Astrocyte (in vitro differentiated cells and primary cell): ENCODE results near the gene UBTD1. TPM values are rescaled to one million over a fixed set of nuclear protein-coding genes. Genes with fewer than 3 reads are reported as not detected.

ENCODE experiments used
- DNase-seq: peaks from one replicate; pipeline ENCODE4 v3.0.0-alpha.2; 2010; ENCODE audit warnings: low read depth
- FAIRE-seq: peaks from 2 replicates; lab custom pipeline; 2011; peaks lifted over from hg19 to GRCh38; lab: Jason Lieb, UNC
- H2AFZ ChIP-seq: 2 replicates; pipeline ENCODE4 v1.6.0; 2012; ENCODE audit warnings: low read depth, low read length, inconsistent platforms
- H3K27ac ChIP-seq: 2 replicates; pipeline ENCODE4 v1.5.1; 2011; ENCODE audit warnings: low read depth, low read length, inconsistent platforms
- H3K27me3 ChIP-seq: 2 replicates; pipeline ENCODE4 v1.6.0; 2011; ENCODE audit warnings: low read length, inconsistent platforms; ENCODE audit not compliant: insufficient read depth
- H3K36me3 ChIP-seq: 2 replicates; pipeline ENCODE4 v1.5.1; 2011; ENCODE audit warnings: low read length, inconsistent platforms; ENCODE audit not compliant: insufficient read depth
- H3K4me1 ChIP-seq: 2 replicates; pipeline ENCODE4 v1.5.1; 2011; ENCODE audit warnings: low read length, inconsistent platforms; ENCODE audit not compliant: insufficient read depth
- H3K4me2 ChIP-seq: 2 replicates; pipeline ENCODE4 v1.6.0; 2012; ENCODE audit warnings: low read length, inconsistent platforms
- H3K4me3 ChIP-seq: 2 replicates; pipeline ENCODE4 v1.5.1; 2011; ENCODE audit warnings: low read depth, mild to moderate bottlenecking, low read length, inconsistent platforms; ENCODE audit not compliant: insufficient read depth
- H3K79me2 ChIP-seq: 2 replicates; pipeline ENCODE4 v1.6.0; 2012; ENCODE audit warnings: mild to moderate bottlenecking, low read length, inconsistent platforms; ENCODE audit not compliant: insufficient read depth
- H3K9ac ChIP-seq: 2 replicates; pipeline ENCODE4 v1.6.0; 2012; ENCODE audit warnings: mild to moderate bottlenecking, low read length, inconsistent platforms
- H3K9me3 ChIP-seq: 2 replicates; pipeline ENCODE4 v1.5.1; 2012; ENCODE audit warnings: low read depth, mild to moderate bottlenecking, low read length, inconsistent platforms; ENCODE audit not compliant: insufficient read depth
- H4K20me1 ChIP-seq: 2 replicates; pipeline ENCODE4 v1.6.0; 2012; ENCODE audit warnings: low read length, inconsistent platforms; ENCODE audit not compliant: insufficient read depth
- H3K27ac Mint-ChIP-seq: one replicate; pipeline ENCODE4 v1.8.0; 2021; ENCODE audit warnings: mild to moderate bottlenecking, mixed read lengths; ENCODE audit not compliant: unreplicated experiment
- H3K27me3 Mint-ChIP-seq: one replicate; pipeline ENCODE4 v1.8.0; 2021; ENCODE audit warnings: low read depth, mixed read lengths; ENCODE audit not compliant: unreplicated experiment
- H3K36me3 Mint-ChIP-seq: one replicate; pipeline ENCODE4 v1.8.0; 2021; ENCODE audit warnings: low read depth, mixed read lengths; ENCODE audit not compliant: unreplicated experiment
- H3K4me1 Mint-ChIP-seq: one replicate; pipeline ENCODE4 v1.8.0; 2021; ENCODE audit warnings: low read depth, mixed read lengths; ENCODE audit not compliant: unreplicated experiment
- H3K4me3 Mint-ChIP-seq: one replicate; pipeline ENCODE4 v1.8.0; 2021; ENCODE audit warnings: mild to moderate bottlenecking, moderate library complexity, mixed read lengths; ENCODE audit not compliant: unreplicated experiment
- H3K9me3 Mint-ChIP-seq: one replicate; pipeline ENCODE4 v1.8.0; 2021; ENCODE audit warnings: mild to moderate bottlenecking, mixed read lengths; ENCODE audit not compliant: unreplicated experiment
- EZH2 ChIP-seq: IDR thresholded peaks from 2 replicates; pipeline ENCODE4 v1.6.1; 2012; ENCODE audit warnings: mild to moderate bottlenecking, low read length, inconsistent platforms; ENCODE audit not compliant: insufficient read depth
- total RNA-seq: library from RNA; stranded (reverse); gene quantifications from 2 replicates; pipeline ENCODE4 v1.2.1, GENCODE V29; 2021
- TF ChIP-seq, protein P1 (sequence below): IDR thresholded peaks from 2 replicates; pipeline ENCODE4 v1.5.1; 2011; ENCODE audit warnings: low read depth, mild to moderate bottlenecking, inconsistent platforms, low read length, moderate library complexity; ENCODE audit not compliant: insufficient read depth

Gene UBTD1
- total RNA-seq, 1 donor from 2014 or later, result 73.1 TPM

DNA sequence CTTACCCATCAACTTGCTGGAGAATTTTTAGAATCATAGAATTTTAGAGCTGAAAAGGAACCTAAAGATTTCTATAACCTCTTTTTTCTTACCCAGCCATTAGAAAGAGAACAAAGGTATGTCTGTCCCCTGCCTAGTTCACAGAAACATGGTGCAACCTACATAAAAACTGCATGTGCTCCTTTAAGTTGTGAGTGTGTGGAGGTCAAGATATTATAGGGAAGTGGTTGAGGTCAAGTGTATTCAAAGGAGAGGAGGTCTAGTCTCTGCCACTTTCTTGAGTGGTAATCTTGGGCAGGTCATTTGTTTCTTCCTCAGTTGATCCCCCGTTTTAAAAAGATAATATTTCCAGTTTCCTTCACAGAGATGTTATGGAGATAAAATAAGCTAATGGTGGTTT, 6.4 kb downstream of the UBTD1 start:
- Histone ChIP-seq H3K79me2 (peaks cover 93% of the 10 kb centered on the region), H2AFZ (no peak overlapping the region), H3K27ac (no peak overlapping the region), H3K4me2 (no peak overlapping the region), H3K27me3 (no peaks in the 10 kb centered on the region), H4K20me1 (peaks cover 92% of the 10 kb centered on the region), H3K36me3 (peaks cover 4% of the 10 kb centered on the region), H3K9ac (no peak overlapping the region), H3K4me3 (no peak overlapping the region), H3K4me1 (peaks cover 11% of the 10 kb centered on the region), H3K9me3 (no peaks in the 10 kb centered on the region)
- no peaks in the 10 kb centered on the region for H3K27me3 Mint-ChIP-seq
- DNase-seq, result no peak
- H3K4me1 Mint-ChIP-seq, result peaks cover 39% of the 10 kb centered on the region
- H3K27ac Mint-ChIP-seq, result no peak overlapping the region
- TF ChIP-seq EZH2, result no peak
- TF ChIP-seq, protein P1, sequence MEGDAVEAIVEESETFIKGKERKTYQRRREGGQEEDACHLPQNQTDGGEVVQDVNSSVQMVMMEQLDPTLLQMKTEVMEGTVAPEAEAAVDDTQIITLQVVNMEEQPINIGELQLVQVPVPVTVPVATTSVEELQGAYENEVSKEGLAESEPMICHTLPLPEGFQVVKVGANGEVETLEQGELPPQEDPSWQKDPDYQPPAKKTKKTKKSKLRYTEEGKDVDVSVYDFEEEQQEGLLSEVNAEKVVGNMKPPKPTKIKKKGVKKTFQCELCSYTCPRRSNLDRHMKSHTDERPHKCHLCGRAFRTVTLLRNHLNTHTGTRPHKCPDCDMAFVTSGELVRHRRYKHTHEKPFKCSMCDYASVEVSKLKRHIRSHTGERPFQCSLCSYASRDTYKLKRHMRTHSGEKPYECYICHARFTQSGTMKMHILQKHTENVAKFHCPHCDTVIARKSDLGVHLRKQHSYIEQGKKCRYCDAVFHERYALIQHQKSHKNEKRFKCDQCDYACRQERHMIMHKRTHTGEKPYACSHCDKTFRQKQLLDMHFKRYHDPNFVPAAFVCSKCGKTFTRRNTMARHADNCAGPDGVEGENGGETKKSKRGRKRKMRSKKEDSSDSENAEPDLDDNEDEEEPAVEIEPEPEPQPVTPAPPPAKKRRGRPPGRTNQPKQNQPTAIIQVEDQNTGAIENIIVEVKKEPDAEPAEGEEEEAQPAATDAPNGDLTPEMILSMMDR, result no peak
- H3K36me3 Mint-ChIP-seq, result peaks cover 6% of the 10 kb centered on the region
- no peaks in the 10 kb centered on the region for H3K9me3 Mint-ChIP-seq
- no peak overlapping the region for H3K4me3 Mint-ChIP-seq
- FAIRE-seq, result no peak

DNA sequence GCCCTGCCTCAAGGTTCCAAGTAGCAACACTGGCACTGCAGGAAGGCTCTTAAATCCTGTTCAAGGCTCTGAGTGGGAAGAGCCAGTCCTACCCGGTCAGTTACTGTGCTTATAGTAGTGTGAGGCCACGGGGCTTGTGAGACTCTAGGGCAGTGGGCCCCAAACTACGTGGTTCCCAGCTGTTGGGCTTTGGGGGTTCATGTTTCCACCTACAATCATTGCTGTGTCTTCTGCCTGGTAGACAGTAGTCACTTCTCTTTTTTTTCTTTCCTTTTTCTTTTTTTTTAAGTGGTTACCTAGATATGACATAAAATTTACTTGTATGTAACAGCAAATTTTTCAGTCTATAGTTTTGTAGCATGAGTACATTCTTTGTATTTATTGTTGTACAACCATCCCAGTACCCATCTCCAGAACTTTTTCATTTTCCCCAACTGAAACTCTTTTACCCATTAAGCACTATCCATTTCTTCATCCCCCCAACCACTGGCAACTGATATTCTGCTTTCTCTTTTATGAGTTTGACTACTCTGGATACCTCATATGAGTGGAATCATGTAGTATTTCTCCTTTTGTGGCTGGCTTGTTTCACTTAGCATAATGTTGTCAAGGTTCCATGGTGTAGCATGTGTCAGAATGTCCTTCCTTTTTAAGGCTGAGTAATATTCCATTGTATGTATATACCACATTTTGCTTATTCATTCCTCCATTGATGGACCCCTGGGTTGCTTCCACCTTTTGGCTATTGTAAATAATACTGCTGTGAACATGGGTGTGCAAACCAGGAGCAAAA, 7.7 kb downstream of the UBTD1 start:
- Mint-ChIP-seq H3K27ac (no peak overlapping the region), H3K4me1 (peaks cover 36% of the 10 kb centered on the region), H3K36me3 (peaks cover 6% of the 10 kb centered on the region), H3K4me3 (no peak overlapping the region), H3K27me3 (no peaks in the 10 kb centered on the region), H3K9me3 (no peaks in the 10 kb centered on the region)
- Histone ChIP-seq H3K27ac (no peak overlapping the region), H3K4me2 (no peak overlapping the region), H3K36me3 (peaks cover 4% of the 10 kb centered on the region), H3K4me3 (no peak overlapping the region), H4K20me1 (peaks cover 92% of the 10 kb centered on the region), H2AFZ (no peak overlapping the region), H3K79me2 (peaks cover 93% of the 10 kb centered on the region), H3K9ac (no peak overlapping the region), H3K4me1 (peaks cover 5% of the 10 kb centered on the region), H3K27me3 (no peaks in the 10 kb centered on the region), H3K9me3 (no peaks in the 10 kb centered on the region)
- DNase-seq (no peak), FAIRE-seq (no peak)
- TF ChIP-seq, protein P1, result no peak
- no peak for TF ChIP-seq EZH2

DNA sequence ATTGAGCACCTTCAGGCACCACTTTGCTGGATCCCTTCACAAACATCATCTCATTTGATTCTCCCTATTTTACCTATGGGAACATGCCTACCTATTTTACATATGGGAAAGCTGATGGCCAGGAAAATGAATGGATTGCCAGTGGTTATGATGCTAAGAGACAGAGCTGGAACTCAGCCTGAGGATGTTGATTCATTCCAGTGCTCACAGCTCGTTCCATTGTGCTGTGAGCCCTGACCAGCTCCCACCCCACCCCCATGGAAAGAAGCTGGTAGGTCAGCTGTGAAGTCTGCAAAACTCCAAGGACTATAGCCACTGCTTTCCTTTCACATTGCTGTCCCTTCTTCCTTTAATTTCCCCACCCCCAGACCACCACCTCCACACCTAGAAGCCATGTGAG, 9.6 kb downstream of the UBTD1 start:
- peaks cover 5% of the 10 kb centered on the region for H3K36me3 Mint-ChIP-seq
- peaks cover 93% of the 10 kb centered on the region for H3K79me2 ChIP-seq
- peak overlapping the region; percentile 52 for H3K4me3 Mint-ChIP-seq
- FAIRE-seq (no peak), DNase-seq (peak; percentile 52)
- peaks cover 5% of the 10 kb centered on the region for H3K4me1 ChIP-seq
- no peaks in the 10 kb centered on the region for H3K27me3 Mint-ChIP-seq
- H3K27ac Mint-ChIP-seq, result peak overlapping the region; percentile 35
- H3K27ac ChIP-seq, result no peak overlapping the region
- H3K9me3 Mint-ChIP-seq, result no peaks in the 10 kb centered on the region
- peaks cover 4% of the 10 kb centered on the region for H3K36me3 ChIP-seq
- peaks cover 42% of the 10 kb centered on the region for H3K4me1 Mint-ChIP-seq
- H3K4me3 ChIP-seq, result no peak overlapping the region
- TF ChIP-seq, protein P1, result no peak
- no peak for TF ChIP-seq EZH2
- no peak overlapping the region for H3K9ac ChIP-seq
- H2AFZ ChIP-seq, result no peak overlapping the region
- peak overlapping the region; percentile 38 for H3K4me2 ChIP-seq
- no peaks in the 10 kb centered on the region for H3K27me3 ChIP-seq
- no peaks in the 10 kb centered on the region for H3K9me3 ChIP-seq
- H4K20me1 ChIP-seq, result peaks cover 94% of the 10 kb centered on the region
